IPS-18c (cell line): ENCODE measurements around the gene SLC4A9.

Source experiments
- H3K4me3 ChIP-seq: 2 replicates; pipeline ENCODE4 v1.7.0; 2013; ENCODE audit warnings: low read depth, mild to moderate bottlenecking, low read length, moderate library complexity; ENCODE audit not compliant: insufficient read depth
- H3K9me3 ChIP-seq: one replicate; pipeline ENCODE4 v1.6.1; 2013; ENCODE audit warnings: mild to moderate bottlenecking, low read length, moderate library complexity; ENCODE audit not compliant: control insufficient read depth, insufficient read depth

SLC4A9 gene

DNA sequence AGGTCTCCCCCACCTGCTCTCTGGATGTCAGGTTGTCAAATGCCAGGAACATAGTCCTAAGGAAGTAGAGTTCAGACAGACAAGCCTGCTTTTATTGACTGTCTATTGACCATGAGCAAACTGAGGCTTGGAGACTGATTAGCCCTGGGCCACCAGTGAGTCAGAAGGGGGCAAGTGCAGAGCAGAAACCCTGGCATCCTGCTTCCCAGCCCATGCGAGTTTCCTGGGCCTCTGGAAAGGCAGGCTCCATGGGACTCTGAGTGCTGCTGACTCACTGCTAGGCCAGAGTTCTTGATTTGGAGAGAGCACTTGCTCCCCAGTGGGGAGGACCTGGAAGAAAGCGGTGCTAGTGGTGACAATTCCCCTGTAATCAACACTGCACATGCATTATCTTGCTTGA lies 10.8 kb upstream of the SLC4A9 start:
- H3K9me3 ChIP-seq, result no peaks in the 10 kb centered on the region

DNA sequence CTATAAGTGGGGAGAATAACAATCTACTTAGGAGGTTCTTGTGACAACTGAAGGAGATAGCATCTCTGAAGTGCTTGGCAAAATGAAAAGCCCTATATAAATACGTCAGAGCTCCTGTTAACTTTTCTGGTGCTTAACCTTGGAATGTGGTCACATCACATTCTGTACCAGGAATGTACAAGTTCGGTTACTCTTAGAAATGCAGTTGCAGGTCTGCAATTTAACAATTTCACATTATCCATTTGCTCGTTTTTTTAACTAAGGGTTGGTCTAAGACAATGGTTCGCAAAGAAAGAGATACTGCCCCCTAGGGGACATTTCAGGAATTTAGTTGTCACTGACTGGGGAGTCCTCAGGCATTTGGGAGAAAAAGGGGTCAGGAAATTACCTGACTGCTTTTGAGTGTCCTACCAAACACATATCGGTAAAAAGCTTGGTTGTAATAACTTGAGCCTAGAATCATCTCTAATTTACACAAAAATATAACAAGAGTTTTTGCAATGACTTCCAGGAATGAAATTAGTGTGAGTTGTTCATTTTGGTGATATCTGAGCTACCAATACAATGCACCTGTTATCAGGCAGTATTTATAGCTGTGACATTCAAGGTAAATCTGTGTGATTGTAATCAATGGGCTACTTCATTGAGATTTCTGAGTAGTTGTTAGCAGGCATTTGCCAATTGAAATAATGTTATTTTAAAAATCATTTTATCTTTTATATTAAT lies 8.2 kb upstream of the SLC4A9 start:
- no peak overlapping the region for H3K4me3 ChIP-seq
- no peaks in the 10 kb centered on the region for H3K9me3 ChIP-seq

More for the DNA sequence above, 10.8 kb upstream of the SLC4A9 start:
- no peak overlapping the region for H3K4me3 ChIP-seq

DNA sequence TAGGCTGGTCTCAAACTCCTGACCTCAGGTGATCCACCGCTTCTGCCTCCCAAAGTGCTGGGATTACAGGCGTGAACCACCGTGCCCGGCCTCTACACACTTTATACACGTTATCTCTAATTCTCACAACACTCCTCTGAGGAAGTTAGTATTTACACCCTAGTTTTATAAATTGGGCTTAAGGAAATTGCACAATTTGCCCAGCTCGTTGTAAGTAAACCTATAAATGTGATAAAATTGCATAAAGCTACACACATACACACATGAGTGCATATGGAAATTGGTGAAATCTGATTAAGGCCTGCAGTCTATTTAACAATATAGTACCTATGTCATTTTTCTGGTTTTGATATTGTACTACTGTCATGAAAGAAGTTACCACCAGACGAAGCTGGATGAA lies 4.4 kb upstream of the SLC4A9 start:
- Histone ChIP-seq H3K9me3 (no peaks in the 10 kb centered on the region), H3K4me3 (no peak overlapping the region)

DNA sequence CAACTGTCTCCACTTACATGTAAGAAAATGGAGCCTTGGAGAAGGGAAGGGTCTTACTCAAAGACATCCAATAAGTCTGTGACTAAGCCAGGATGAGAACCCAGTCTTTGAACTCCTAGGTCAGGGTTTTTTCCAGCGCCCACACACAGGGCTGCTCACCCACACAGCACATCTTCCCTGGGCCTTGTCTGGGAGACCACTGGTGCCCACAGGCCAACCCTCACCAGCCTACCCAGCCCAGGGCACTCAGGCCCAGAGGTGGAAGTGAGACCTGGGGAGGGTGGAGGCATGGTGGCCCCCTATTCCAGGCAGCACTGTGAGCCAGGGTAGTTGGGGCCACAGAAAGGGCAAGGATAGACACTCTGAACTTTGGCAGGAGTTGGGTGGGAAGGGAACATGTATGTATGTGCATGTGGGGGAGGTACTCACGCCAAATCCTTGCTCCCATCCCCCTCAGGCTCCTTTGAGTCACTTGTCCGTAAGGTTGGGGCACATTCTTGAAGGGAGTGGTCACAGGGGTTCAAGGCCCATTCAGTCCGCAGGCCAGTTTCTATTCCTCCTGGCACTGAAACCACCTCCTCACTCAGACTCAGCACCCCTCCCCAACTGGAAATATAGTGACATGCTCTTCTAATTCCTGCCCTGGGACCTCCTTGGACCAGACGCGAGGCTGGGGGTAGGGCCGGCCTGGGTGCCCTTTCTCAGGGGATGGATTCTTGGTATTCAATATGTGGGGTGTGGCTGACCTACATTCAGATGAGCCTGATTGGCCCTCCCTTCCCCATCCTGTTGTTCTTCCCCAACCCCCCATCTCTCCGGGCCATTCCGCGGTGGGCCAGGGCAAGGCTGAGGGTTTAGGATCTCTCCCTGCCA lies 2.9 kb upstream of the SLC4A9 start:
- Histone ChIP-seq H3K9me3 (no peaks in the 10 kb centered on the region), H3K4me3 (no peak overlapping the region)

DNA sequence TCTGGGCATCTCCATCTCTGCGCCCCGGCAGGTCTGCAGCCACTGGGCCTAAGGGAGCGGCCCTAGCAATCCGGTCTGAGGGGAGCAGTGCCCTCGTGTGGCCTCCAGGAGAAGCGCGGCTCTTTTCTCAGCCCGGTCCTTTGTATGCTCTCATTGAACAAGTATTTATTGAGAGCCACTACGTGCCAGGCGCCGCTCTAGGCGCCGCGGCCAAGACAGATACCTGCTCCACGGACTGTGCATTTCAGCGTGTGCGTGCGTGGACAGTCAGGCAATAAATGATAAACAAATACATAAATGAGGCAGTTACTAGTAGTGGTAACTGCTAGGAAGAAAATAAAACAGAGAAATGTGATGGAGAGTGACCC lies 2.3 kb upstream of the SLC4A9 start:
- no peak overlapping the region for H3K4me3 ChIP-seq

DNA sequence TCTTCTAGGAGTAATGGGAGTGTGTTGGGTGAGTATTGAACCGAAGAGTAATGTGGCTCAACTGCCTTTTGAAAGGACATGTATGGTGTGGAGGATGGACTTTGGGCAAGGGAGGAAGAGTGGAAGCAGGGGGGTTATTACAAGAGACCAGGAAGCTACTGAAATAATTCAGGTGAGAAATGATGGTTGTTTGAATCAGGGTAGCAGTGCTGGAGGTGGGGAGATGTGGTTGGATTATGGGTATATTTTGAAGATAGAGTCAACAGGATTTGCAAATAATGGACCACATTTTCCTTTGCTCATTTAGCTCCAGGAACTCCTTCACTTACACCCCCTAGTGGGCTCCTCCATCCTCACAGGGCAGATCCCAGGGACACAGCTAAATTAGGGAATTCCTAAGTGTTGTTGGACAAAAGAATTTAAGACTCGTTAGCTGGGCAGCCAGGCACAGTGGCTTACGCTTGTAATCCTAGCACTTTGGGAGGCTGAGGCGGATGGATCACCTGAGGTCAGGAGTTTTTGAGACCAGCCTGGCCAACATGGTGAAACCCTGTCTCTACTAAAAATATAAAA lies 1.2 kb upstream of the SLC4A9 start:
- H3K9me3 ChIP-seq, result no peaks in the 10 kb centered on the region
- no peak overlapping the region for H3K4me3 ChIP-seq

More for the DNA sequence above, 2.3 kb upstream of the SLC4A9 start:
- H3K9me3 ChIP-seq, result no peaks in the 10 kb centered on the region

DNA sequence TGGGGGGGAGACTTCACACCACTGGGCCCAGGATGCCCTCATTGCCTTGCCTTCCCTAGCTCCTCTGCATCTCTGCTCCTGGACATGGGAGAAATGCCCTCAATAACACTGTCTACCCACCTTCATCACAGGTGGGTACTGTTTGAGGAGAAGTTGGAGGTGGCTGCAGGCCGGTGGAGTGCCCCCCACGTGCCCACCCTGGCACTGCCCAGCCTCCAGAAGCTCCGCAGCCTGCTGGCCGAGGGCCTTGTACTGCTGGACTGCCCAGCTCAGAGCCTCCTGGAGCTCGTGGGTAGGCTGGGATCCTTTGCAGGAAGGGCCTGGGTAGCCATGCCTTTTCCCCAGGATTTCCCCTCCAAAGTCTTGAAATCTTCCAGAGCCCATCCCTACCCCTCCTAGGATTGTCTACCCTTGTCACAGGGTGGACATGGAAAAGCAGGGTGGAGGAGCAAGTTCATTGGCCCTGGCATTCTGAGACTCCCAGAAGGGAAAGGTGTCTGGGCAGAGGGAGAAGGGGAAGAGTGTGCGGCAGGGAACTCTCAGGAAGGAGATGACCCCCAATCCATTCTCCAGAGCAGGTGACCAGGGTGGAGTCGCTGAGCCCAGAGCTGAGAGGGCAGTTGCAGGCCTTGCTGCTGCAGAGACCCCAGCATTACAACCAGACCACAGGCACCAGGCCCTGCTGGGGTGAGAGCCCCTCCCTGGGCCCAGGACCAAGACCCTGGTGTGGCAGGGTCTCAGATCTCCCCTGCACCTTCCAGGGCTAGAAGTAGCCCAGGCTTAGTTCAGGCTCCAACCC lies 886 bp downstream of the SLC4A9 start:
- no peaks in the 10 kb centered on the region for H3K9me3 ChIP-seq
- no peak overlapping the region for H3K4me3 ChIP-seq

DNA sequence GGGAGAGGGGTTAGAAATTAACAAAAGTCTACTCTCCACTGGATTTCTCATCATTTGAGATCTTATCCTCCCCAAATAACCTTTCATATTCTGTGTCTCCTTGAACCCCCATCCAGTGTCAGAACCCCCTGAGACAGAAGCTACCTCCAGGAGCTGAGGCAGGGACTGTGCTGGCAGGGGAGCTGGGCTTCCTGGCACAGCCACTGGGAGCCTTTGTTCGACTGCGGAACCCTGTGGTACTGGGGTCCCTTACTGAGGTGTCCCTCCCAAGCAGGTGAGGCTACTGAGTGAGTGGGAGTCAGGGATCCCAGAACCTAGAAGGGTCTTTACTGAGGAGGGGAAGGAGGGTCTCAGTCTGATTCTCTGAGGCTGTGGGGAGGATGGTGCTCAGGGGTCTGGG lies 1.9 kb downstream of the SLC4A9 start:
- no peak overlapping the region for H3K4me3 ChIP-seq
- H3K9me3 ChIP-seq, result no peaks in the 10 kb centered on the region

DNA sequence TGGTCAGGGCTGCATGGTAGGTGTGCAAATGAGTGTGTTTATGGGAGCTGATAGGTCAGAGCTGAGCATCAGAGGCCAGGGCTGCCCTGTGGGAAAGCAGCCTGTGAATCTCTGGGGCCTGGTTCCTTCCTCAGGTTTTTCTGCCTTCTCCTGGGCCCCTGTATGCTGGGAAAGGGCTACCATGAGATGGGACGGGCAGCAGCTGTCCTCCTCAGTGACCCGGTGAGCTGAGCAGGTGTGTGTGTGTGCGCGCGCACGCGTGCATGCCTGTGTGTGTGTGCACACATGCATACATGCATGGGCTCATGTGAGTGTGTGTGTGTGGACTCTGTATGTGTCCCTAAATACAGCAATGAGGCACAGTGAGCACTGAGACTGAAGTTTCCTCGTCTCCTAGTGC lies 2.3 kb downstream of the SLC4A9 start:
- Histone ChIP-seq H3K9me3 (no peaks in the 10 kb centered on the region), H3K4me3 (no peak overlapping the region)

DNA sequence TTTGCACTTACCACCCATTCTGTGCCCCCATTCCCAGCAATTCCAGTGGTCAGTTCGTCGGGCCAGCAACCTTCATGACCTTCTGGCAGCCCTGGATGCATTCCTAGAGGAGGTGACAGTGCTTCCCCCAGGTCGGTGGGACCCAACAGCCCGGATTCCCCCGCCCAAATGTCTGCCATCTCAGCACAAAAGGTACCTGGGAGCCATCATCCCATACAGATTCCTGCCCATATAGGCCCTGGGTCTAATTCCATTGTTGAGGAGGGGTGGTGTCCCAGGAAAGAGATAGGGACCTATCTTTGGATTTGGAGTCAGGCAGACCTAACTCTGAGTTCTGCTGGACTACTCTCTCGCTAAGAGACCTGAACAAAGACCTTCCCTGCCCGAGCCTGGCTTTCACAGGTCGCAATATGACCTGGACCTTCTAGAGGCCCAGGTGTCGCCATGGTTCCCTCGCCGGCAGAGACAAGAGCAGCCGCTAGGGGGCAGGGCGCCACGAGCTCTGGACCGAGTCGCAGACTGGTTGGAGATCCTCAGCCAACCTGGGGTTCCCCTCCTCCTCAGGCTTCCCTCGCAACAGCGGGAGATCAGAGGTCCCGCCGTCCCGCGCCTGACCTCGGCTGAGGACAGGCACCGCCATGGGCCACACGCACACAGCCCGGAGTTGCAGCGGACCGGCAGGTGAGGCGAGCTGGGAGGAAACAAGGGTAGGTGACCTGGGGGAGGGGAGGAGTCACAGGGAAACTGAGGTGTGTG lies 3.1 kb downstream of the SLC4A9 start:
- Histone ChIP-seq H3K4me3 (peak overlapping the region; percentile 58), H3K9me3 (no peaks in the 10 kb centered on the region)

DNA sequence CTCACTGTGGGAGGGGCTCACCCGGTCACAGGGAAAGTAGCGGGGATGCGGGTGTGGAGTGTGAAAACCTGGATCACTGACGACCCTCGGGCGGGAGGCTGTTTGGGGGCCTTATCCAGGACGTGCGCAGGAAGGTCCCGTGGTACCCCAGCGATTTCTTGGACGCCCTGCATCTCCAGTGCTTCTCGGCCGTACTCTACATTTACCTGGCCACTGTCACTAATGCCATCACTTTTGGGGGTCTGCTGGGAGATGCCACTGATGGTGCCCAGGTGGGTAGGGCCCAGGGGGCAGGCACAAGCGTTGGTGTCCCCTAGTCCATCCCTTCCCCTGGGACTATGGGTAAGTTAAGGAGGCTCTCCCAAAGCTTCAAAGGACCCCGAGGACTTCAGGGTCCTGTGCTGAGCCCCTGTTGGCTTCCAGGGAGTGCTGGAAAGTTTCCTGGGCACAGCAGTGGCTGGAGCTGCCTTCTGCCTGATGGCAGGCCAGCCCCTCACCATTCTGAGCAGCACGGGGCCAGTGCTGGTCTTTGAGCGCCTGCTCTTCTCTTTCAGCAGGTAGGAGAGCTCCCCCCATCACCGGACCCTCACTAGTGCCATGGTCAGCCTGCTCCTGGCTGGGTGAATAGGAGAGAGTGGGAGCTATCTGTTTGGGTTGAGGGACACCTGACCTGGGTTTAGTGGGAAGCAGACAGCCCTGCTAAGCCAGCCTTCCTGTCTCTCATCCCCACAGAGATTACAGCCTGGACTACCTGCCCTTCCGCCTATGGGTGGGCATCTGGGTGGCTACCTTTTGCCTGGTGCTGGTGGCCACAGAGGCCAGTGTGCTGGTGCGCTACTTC lies 3.9 kb downstream of the SLC4A9 start:
- no peaks in the 10 kb centered on the region for H3K9me3 ChIP-seq
- H3K4me3 ChIP-seq, result peak overlapping the region; percentile 58

DNA sequence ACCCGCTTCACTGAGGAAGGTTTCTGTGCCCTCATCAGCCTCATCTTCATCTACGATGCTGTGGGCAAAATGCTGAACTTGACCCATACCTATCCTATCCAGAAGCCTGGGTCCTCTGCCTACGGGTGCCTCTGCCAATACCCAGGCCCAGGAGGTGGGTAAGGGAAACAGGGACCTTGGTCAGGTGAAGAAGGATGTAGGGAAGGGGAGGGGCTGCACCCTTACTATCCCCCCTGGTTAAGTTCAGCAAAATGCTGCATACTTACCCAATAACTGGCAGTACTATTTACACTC lies 4.4 kb downstream of the SLC4A9 start:
- Histone ChIP-seq H3K4me3 (no peak overlapping the region), H3K9me3 (no peaks in the 10 kb centered on the region)

DNA sequence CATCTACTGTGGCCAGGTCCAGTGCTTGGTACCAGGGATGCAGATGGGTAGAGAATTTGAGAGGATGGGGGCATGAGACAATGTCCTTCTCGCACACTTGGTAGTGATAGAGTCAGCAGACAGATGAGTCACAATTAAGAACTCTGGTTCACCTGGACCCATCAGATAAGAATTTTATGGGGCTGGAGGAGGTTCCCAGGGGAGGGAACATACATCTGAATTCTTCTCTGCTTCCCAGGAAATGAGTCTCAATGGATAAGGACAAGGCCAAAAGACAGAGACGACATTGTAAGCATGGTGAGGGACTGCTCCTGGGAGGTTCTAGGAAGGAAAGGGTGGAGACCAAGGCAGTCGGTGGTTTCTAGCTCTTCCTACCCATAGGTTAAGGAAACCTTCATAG lies 5.3 kb downstream of the SLC4A9 start:
- no peaks in the 10 kb centered on the region for H3K9me3 ChIP-seq
- H3K4me3 ChIP-seq, result no peak overlapping the region

DNA sequence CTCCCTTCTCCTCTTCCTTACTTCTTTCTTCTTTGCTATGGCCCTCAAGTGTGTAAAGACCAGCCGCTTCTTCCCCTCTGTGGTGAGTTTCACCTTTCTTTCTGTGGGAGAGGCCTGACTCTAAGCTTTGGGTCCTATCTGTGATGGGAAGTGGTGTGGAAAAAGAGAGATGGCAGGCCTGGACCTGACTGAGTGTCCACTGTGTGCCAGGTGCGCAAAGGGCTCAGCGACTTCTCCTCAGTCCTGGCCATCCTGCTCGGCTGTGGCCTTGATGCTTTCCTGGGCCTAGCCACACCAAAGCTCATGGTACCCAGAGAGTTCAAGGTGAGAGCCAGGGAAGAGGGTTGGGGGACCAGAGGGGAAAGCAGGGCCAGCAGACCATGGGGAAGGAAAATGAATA lies 5.9 kb downstream of the SLC4A9 start:
- H3K4me3 ChIP-seq, result no peak overlapping the region
- no peaks in the 10 kb centered on the region for H3K9me3 ChIP-seq

DNA sequence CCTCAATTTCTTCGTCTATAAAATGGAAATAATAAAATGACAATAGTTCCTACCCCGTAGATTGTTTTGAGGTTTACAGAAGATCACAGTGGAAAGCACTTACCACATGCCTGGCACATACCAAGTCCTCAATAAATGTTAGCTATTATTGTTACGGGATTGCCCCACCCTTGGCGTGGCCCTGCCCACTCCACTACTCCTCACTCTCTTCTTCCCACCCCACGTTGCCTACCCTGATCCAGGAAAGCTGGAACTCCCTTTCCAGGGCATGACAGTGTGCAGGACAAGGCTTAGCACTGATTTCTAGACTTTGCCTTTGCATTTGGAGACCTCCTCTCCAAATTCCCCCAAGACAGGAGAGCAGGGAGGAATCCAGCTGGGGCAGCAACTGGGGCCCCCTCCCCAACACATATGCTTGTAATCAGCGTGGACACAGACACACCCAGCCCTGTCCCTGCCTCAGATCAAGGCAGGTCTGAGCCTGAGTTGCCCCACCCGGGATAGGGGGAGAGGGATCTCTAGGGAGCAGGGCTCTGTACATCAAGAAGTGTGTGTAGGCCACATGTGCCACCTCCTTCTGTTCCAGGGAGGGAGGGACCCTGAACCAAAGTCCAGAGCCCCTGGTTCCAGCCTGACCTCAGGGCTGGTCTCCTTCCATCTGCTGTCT lies 6.7 kb downstream of the SLC4A9 start:
- Histone ChIP-seq H3K9me3 (no peaks in the 10 kb centered on the region), H3K4me3 (no peak overlapping the region)
